Testis (tissue), 2 donors: ENCODE data around the gene ALG9.

Experiments
- CTCF ChIP-seq, 3 experiments: fragments of 450-650 bp in 2 of 3; fragments of 200-600 bp in 1 of 3; sonication (generic) in 1 of 3; IDR thresholded peaks; one replicate each; pipeline ENCODE4 v1.5.1; 2016 to 2019; ENCODE audit warnings: antibody characterized with exemption in 3 of 3, mild to moderate bottlenecking in 2 of 3, moderate library complexity in 1 of 3
- POLR2A ChIP-seq: fragments of 450-650 bp; IDR thresholded peaks from one replicate; pipeline ENCODE4 v1.6.1; 2017; ENCODE audit warnings: antibody characterized with exemption, mild to moderate bottlenecking, moderate library complexity

GRCh38 chr11:111776398-111777093 is 94.8 kb downstream of the ALG9 start:
- TF ChIP-seq CTCF (IDR thresholded peaks at IDR 0.05) (no peak), POLR2A (no peak)
